H1 (cell line): ENCODE measurements around the gene PHF10. TPM values are rescaled to one million over a fixed set of nuclear protein-coding genes. Genes with fewer than 3 reads are reported as not detected.

Source experiments
- CREB1 ChIP-seq: IDR thresholded peaks from 2 replicates; pipeline ENCODE4 v1.6.1; 2012; ENCODE audit warnings: inconsistent platforms
- TAF7 ChIP-seq: optimal IDR thresholded peaks from 2 replicates; pipeline ENCODE3; 2011; ENCODE audit warnings: low read depth, mild to moderate bottlenecking, inconsistent platforms, low read length, moderate library complexity, borderline replicate concordance
- USF2 ChIP-seq: IDR thresholded peaks from 2 replicates; pipeline ENCODE4 v1.6.1; 2011; ENCODE audit warnings: low read length, improper control_type of control experiment
- polyA plus RNA-seq, 7 experiments: library from polyadenylated mRNA; depleted of rRNA in 3 of 7; stranded (reverse) in 5 of 7; unstranded in 2 of 7; fragments of >200 nt in 5 of 7; fragments of 200-250 nt in 2 of 7; gene quantifications; 1 replicate in 5 of 7; 2 replicates in 1 of 7; 4 replicates in 1 of 7; pipeline versions ENCODE4 v1.2.1 to v1.2.3, GENCODE V29; 2011 to 2013; ENCODE audit warnings: missing spikeins in 2 of 7, mixed read lengths in 2 of 7
- total RNA-seq: library from RNA; stranded (reverse); fragmentation: NEBNext Ultra II Directional; extraction: Animal tissue kit (Norgen Biotek cat#: 25700); gene quantifications from 2 replicates; pipeline ENCODE4 v1.2.1, GENCODE V29; 2021

The PHF10 gene
- total and polyA plus RNA-seq, 2 of the 8 experiments (the other 6 are each of a cell fraction or from before 2014, with no cell fraction given) = 15.6 to 51.1 TPM

- TF ChIP-seq TAF7 = no peak
- TF ChIP-seq USF2 = no peak
- TF ChIP-seq CREB1 = no peak
- TF ChIP-seq, all 59 proteins: peak for 0
These were observed 59.0 kb downstream of the PHF10 start (continued) for GRCh38 chr6:169665289-169665688.
